HG03439 (cell line): ENCODE data around the gene VAMP2.

Experiments
- ATAC-seq: cut with Tn5 transposase; IDR thresholded peaks from one replicate; pipeline ENCODE4 v1.9.1; 2021; ENCODE audit warnings: mild to moderate bottlenecking, moderate library complexity; ENCODE audit not compliant: unreplicated experiment

Gene VAMP2

GRCh38 chr17:8143581-8144400 lies 19.0 kb downstream of the VAMP2 start:
- ATAC-seq: no peak

DNA sequence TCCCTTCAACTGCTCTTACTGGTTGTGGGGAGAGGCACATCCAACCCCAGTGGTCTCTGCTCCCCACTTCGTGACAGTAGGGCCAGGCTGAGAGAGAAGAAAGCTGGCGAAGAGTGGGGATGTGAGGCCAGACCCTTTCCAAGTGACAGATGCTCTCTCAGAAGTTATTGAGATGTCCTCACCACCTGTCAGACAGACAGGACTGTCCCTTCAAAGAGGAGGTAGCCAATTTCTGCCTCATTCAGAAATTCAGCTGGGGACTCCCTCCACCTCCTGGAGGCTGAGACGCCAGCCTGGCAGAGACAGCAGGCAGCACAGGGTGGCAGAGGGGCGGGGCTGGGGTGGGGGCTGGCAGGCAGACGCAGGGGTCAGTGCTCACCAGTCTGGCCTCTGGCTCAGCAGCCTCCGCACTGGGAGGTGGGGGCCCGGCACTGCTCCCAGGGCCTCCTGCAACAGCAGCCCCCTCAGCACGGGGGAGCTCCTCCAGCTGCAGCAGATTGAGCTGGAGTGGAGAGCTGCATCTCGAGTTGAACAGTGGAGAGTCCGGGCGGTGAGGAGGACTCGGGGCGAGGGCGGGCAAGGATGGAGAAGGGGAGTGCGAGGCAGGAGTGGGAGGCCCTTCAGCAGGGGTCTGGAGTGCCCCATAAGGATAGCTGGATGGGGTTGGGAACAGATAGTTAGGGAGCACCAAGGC lies 19.7 kb downstream of the VAMP2 start:
- ATAC-seq: no peak

- no peak for ATAC-seq
These were observed 20.4 kb downstream of the VAMP2 start for GRCh38 chr17:8142158-8142886.

DNA sequence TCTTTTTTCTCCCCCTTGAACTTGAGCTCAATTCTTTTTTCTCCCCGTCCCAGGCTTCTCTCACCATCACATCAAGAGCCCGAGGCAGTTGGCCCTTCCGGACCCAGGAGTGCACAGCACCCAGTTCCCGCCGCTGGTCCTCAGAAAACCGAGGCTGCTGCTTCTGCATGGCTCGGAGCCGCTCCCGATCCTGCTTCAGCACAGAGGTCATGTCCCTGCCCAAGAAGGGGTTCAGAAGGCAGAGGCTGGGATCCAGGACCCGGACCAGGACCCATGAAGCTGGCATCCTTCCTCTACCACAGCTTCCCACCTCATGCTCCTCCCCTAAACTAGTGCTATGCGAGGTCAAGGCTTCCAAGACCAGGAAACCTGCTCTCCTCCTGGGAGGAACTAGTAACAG lies 21.0 kb downstream of the VAMP2 start:
- ATAC-seq: no peak

- ATAC-seq: no peak
These were observed 21.7 kb downstream of the VAMP2 start for GRCh38 chr17:8141045-8141444.

DNA sequence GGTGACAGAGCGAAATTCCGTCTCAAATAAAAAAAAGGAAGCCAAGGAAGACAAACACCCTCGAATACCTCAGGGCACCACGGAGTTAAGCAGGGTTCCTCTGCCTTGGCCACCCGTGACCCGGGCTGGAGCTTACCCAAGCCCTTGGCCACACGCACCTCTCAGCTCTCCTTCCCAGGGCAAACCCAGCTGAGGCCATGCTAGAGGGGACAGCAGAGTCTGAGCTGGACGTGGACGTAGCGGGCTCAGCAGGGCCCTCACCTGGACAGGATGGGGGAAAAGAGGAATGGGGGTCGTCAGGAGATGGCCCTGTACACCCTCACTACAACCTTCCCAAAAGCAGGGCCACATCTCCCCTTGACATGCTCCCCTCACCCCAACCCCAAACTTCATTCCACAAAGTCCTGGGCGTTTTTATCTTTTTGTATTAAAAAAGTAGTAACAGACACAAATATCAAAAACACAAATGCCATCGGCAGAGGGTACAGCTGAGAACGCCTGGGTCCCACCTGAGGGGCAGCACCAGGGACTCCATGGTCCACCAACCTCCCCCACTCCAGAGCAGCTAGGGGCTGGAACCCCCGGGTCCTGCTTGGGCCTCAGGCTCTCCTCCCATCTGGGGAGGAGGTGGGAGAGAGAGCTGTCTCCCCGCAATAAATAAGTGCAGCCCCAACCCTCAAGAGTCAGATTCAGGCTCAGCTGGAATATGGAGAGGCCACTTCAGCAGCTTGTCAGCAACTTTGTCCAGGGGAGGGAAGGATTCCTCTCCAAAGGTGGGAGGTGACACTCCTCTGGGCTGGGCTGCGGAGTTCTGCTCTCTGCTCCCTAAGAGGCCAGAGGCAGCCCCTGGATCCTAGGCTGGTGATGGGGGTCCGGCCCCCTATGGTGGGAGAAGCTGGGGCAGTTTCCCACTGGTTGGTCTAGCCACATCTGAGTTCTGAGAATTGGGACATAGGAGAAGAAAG lies 22.4 kb downstream of the VAMP2 start:
- ATAC-seq: no peak

GRCh38 chr17:8138672-8139371 lies 23.9 kb downstream of the VAMP2 start:
- peak; percentile 80 for ATAC-seq

- peak; percentile 0 for ATAC-seq
These were observed 24.4 kb downstream of the VAMP2 start for GRCh38 chr17:8138374-8138671.

GRCh38 chr17:8137645-8138373 lies 24.9 kb downstream of the VAMP2 start:
- ATAC-seq: no peak

DNA sequence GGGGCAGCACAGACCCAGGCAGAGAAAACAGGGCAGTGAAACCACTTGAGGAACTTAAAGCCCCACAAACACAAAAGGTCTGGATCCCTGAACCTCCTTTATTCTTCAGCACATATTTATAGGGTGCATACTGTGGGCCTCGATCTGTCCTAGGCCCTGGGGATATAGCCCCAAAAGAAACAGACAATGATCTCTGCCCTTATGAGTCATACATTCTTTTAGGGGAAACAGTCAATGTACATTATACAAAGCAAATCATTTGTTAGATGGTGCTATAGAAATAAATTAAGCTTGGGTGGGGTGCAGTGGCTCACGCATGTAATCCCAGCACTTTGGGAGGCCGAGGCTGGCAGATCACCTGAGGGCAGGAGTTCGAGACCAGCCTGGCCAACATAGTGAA lies 28.8 kb downstream of the VAMP2 start:
- no peak for ATAC-seq

DNA sequence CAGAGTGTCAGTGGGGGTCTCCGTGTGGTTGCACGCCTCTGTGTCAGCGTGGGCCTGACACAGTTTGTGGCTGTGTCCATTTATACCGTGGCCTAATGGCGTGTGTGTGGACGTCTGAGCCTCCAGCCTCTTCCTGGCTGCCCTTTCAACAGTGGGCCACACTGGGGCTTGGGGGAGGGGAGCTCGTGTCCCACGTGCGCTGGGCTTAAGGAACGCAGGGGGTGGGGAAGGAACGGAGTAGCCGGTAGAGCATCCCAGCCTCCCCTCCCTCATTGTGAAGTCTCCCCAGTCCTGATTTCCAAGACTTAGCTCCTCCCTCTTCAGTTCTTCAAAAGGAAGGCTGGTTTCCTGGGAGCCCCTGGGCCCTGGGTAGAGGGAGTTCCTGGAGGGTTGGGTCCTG lies 29.3 kb downstream of the VAMP2 start:
- ATAC-seq: no peak

DNA sequence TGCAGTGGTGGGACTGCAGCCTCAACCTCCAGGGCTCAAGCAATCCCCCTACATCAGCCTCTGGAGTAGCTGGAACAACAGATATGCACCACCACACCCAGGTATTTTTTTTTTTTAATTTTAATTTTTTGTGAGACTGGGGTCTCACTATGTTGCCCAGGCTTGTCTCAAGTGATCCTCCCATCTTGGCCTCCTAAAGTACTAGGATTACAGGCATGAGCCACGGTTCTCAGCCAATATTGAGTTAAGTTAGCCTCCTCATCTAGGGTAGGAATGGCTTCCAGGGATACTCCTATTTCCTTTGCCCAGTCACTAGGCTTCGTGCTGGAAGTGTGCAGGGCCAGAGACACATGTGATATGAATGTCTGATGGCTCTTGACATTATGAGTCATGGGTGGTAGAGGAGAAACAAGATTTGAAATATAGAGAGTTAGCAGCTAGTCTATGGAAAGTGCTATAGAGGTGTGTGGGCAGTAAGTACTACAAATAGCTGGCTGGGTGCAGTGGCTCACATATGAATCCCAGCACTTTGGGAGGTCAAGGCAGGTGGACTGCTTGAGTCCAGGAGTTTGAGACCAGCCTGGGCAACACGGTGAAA lies 30.8 kb downstream of the VAMP2 start:
- no peak for ATAC-seq

- no peak for ATAC-seq
These were observed 34.5 kb downstream of the VAMP2 start for GRCh38 chr17:8128125-8128784.

- no peak for ATAC-seq
These were observed 36.2 kb downstream of the VAMP2 start for GRCh38 chr17:8126491-8127066.

GRCh38 chr17:8125947-8126490 lies 36.7 kb downstream of the VAMP2 start:
- no peak for ATAC-seq

DNA sequence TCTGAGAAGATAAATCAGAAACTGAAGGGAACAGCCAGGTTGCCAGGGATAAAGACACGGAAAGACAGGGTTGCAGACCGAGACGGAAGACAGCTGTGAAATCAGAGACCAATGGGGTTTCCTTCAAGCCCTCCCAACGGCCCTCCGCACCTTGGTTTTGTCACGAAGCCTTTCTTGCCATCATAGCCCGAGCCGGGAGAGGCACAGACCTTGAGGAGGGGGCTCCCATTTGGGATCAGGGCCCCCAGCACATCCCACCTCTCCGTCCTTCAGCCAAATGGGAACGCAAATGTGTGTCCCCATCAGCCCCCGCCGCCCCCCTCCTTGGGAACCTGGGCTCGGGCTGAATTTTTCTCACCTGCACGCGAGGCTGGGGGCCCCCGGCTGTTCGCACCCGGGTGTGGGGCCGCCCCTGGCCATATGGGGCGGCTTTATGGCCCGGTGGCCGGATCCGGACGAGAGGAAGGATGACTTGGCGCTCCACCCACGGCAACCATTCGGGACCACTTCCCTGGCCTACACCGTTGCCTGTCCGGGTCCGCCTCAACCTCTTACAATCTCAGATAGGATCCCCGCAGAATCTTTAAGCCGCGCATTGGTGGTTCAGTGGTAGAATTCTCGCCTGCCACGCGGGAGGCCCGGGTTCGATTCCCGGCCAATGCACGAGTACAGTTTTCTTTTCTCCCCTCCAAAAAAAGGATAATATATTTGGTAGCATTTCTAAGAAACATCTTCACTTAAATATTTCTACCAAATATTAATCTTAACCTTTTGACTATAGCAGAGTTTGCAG lies 37.4 kb downstream of the VAMP2 start:
- ATAC-seq: no peak
